Spleen (tissue), 7 donors: Measurements from ENCODE around the gene RCAN3.

ENCODE experiments used
- CTCF ChIP-seq, 11 experiments: fragments of 200-600 bp in 7 of 11; fragments of 450-650 bp in 4 of 11; sonication (generic) in 4 of 11; IDR thresholded peaks in 8 of 11; conservative IDR thresholded peaks in 3 of 11; 1 replicate in 7 of 11; 2 replicates in 4 of 11; pipeline versions ENCODE4 v1.4.0 to v1.8.0; 2016 to 2021; ENCODE audit warnings: antibody characterized with exemption in 11 of 11, inconsistent platforms in 4 of 11, mild to moderate bottlenecking in 1 of 11
- POLR2A ChIP-seq, 3 donors: fragments of 450-650 bp; IDR thresholded peaks; one replicate each; pipeline ENCODE4 v1.5.1; 2017; ENCODE audit warnings: antibody characterized with exemption in 3 of 3, mild to moderate bottlenecking in 1 of 3
- donor health status: DM: no; HTN: no; CAD: no; lungs with moderate emphysema.
- donor health status: DM: no; HTN: no; CAD: no.
- donor health status: DM: no; HTN: no; CAD: no.

GRCh38 chr1:24568475-24568874, 65.8 kb downstream of the RCAN3 start:
- TF ChIP-seq CTCF (IDR thresholded peaks at IDR 0.05 in 8 of 11, conservative IDR thresholded peaks at IDR 0.05 in 3 of 11), result no peak
- TF ChIP-seq POLR2A (IDR thresholded peaks at IDR 0.05), result no peak
